Transverse colon (tissue), 4 donors: ENCODE measurements around the gene ADCY10. TPM values are rescaled to one million over a fixed set of nuclear protein-coding genes. Genes with fewer than 3 reads are reported as not detected.
"Not testable (repeated sequence)": the region's sequence is repeated elsewhere in the genome, so short reads cannot be mapped to it uniquely, and the experiment has no call there.

Experiments
- DNase-seq: peaks from one replicate; pipeline ENCODE4 v3.0.0-alpha.2; 2019
- H3K27ac ChIP-seq, 4 donors: fragments of 200-600 bp; sonication (generic); 2 replicates each; pipeline ENCODE4 v1.5.1; 2016 to 2018; ENCODE audit warnings: inconsistent platforms in 4 of 4
- H3K27me3 ChIP-seq: fragments of 200-600 bp; sonication (generic); 2 replicates; pipeline ENCODE4 v1.5.1; 2017; ENCODE audit warnings: inconsistent platforms
- H3K36me3 ChIP-seq, 4 donors: fragments of 200-600 bp; sonication (generic); 2 replicates each; pipeline ENCODE4 v1.5.1; 2017 to 2019; ENCODE audit warnings: inconsistent platforms in 4 of 4
- H3K4me1 ChIP-seq, 4 donors: fragments of 200-600 bp; sonication (generic); 2 replicates each; pipeline ENCODE4 v1.5.1; 2017 to 2020; ENCODE audit warnings: inconsistent platforms in 4 of 4
- H3K4me3 ChIP-seq, 4 donors: fragments of 200-600 bp; sonication (generic); 1 replicate in 1 of 4; 2 replicates in 3 of 4; pipeline versions ENCODE4 v1.5.1 to v1.6.1; 2017 to 2019; ENCODE audit warnings: inconsistent platforms in 4 of 4
- H3K9me3 ChIP-seq, 2 donors: fragments of 200-600 bp; sonication (generic); 2 replicates each; pipeline ENCODE4 v1.5.1; 2017 to 2019; ENCODE audit warnings: inconsistent platforms in 2 of 2
- EP300 ChIP-seq: sonication (generic); formaldehyde crosslinking; IDR thresholded peaks from one replicate; pipeline ENCODE4 v1.6.1; 2017; ENCODE audit warnings: antibody characterized with exemption, low read depth
- POLR2A ChIP-seq: fragments of 450-650 bp; IDR thresholded peaks from one replicate; pipeline ENCODE4 v1.6.1; 2016; ENCODE audit warnings: antibody characterized with exemption, mild to moderate bottlenecking, moderate library complexity
- POLR2AphosphoS5 ChIP-seq, 3 donors: sonication (generic); formaldehyde crosslinking; IDR thresholded peaks; one replicate each; pipeline ENCODE4 v1.6.1; 2016; ENCODE audit warnings: antibody characterized with exemption in 3 of 3
- WGBS, 2 donors: methylation state at CpG; one replicate each; pipeline ENCODE4 v1.1.5; 2018; ENCODE audit warnings: low coverage in 1 of 2; 5-methylcytosine and 5-hydroxymethylcytosine counted together
- in situ Hi-C, 4 donors: fragments of 200-750 bp; cut with MboI; loops; one replicate each; pipeline versions ENCODE4 v1.15.0 to v1.15.1; 2017; ENCODE audit warnings: low sequenced_read_pairs in 3 of 4, low pct_ligation_motif_present in 1 of 4, low pct_unique_long_range_greater_than_20kb in 1 of 4
- intact Hi-C: fragments of 100-400 bp; cut with DNase I; formaldehyde crosslinking; loops from one replicate; pipeline ENCODE4 v1.15.1; 2023; ENCODE audit warnings: low total_unique reads
- total RNA-seq, 4 donors: library from RNA; depleted of rRNA; stranded (reverse); fragments of >200 nt; gene quantifications; one replicate each; pipeline ENCODE4 v1.1.0, GENCODE V29; 2016
- TF ChIP-seq, protein P1 (sequence below), 5 experiments: fragments of 200-600 bp in 3 of 5; fragments of 450-650 bp in 2 of 5; sonication (generic) in 3 of 5; IDR thresholded peaks; 1 replicate in 2 of 5; 2 replicates in 3 of 5; pipeline ENCODE4 v1.5.1; 2016 to 2017; ENCODE audit warnings: antibody characterized with exemption in 5 of 5, inconsistent platforms in 3 of 5, mild to moderate bottlenecking in 2 of 5, moderate library complexity in 1 of 5

Gene ADCY10
- total RNA-seq, 4 donors from 2014 or later: 0.27 to 3.7 TPM; not detected in 2

DNA sequence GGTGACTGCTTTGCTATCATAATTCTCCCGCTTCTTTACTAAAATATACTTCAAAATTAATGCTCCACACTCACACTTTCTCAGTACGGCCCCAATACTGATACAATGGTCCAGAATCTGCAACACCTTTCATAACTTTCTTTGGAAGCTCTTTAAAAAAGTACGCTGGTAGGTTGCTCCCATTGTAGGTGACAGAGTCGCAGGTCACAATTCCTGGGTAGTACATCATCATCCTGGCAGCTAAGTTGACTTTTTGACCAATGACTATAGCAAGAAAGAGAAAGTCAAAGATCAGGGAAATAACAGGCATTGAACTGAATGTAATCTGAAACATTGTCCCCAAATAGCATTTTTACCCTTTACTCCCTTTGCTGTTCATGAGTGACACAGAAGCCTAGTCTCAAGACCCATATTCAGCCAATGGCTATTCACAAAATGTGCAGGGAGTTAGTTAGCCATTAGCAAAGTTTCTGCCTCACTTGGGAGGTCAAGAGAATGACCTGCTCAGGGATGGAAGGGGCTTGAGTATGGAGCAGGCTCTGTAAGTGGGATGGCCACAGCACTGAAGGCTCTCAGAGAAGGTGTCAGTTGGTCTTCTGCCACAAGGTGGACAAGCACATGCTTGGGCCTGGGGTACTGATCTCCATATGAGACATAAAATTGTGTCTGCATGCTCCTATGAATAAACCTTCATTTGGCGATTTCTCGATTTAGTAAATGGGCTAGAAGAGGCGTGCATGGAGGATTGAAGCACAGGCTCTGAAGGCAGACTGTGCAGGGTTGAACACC is 35.4 kb downstream of the ADCY10 start:
- H3K4me1 ChIP-seq: no peaks in the 10 kb centered on the region
- no peaks in the 10 kb centered on the region for H3K27me3 ChIP-seq
- in situ Hi-C loops (no loop called here), intact Hi-C loops (no loop called here)
- TF ChIP-seq EP300: no peak
- TF ChIP-seq, protein P1, sequence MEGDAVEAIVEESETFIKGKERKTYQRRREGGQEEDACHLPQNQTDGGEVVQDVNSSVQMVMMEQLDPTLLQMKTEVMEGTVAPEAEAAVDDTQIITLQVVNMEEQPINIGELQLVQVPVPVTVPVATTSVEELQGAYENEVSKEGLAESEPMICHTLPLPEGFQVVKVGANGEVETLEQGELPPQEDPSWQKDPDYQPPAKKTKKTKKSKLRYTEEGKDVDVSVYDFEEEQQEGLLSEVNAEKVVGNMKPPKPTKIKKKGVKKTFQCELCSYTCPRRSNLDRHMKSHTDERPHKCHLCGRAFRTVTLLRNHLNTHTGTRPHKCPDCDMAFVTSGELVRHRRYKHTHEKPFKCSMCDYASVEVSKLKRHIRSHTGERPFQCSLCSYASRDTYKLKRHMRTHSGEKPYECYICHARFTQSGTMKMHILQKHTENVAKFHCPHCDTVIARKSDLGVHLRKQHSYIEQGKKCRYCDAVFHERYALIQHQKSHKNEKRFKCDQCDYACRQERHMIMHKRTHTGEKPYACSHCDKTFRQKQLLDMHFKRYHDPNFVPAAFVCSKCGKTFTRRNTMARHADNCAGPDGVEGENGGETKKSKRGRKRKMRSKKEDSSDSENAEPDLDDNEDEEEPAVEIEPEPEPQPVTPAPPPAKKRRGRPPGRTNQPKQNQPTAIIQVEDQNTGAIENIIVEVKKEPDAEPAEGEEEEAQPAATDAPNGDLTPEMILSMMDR (IDR thresholded peaks at IDR 0.05): no peak
- TF ChIP-seq POLR2A: no peak
- TF ChIP-seq POLR2AphosphoS5 (IDR thresholded peaks at IDR 0.05): no peak
- no peaks in the 10 kb centered on the region for H3K9me3 ChIP-seq
- no peak overlapping the region for H3K4me3 ChIP-seq
- WGBS, 2 donors: 97 to 100% methylated on average over 6 to 7 of the region's 7 CpGs
- H3K36me3 ChIP-seq: no peaks in the 10 kb centered on the region
- no peak for DNase-seq
- no peak overlapping the region for H3K27ac ChIP-seq

DNA sequence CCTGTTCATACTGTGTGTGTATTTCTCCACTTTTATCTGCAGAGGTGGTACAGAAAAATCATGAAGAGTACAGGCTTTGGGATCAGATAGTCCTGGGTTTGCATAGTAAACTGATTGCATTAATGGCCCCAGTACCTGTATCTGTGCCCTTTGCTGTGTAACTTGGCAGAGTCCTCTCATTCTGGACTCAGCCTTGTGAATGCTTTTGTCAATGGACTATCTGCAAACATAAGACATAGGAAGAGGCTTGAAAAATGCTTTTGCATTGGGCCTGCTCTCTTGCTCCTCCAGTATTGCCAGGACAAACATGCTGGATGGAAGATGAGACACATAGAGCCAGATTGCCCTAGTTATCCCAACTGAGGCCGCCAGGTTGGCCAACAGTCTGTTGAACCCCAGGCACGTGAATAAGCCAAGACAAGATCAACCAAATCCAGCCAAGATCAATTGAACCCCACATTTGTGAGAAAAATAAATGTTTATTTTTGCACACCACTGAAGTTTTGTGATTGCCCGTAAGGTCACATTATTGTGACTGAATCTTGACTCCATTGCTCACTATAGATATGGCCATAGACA is 37.2 kb downstream of the ADCY10 start:
- 100% methylated on average over 1 to 3 of the region's 3 CpGs for WGBS, 2 donors

DNA sequence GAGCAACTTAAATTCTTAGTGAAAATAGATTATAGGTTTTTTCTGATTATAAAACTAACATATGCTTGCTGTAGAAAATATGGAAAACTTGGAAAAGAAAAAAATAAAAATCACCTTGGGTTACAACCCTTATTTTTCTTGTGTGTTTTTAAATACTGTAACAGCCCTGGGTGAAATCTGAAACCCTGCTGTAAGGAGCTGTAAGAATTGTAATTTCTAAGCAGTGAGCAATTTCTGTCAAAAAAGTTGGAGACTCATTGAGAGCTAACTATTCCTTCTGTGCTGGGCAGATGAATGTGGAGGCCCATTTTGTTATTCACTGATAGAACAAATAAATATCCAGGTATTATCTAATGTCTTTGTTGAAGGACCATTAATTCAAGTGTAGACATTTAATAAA is 42.6 kb downstream of the ADCY10 start:
- H3K9me3 ChIP-seq: no peaks in the 10 kb centered on the region
- H3K27me3 ChIP-seq: no peaks in the 10 kb centered on the region
- no peak for DNase-seq
- intact Hi-C loops: no loop called here
- in situ Hi-C loops: no loop called here
- H3K36me3 ChIP-seq: no peaks in the 10 kb centered on the region
- TF ChIP-seq POLR2AphosphoS5 (IDR thresholded peaks at IDR 0.05): no peak
- TF ChIP-seq, protein P1 (IDR thresholded peaks at IDR 0.05): no peak
- TF ChIP-seq POLR2A: no peak
- TF ChIP-seq EP300: no peak
- no peak overlapping the region for H3K27ac ChIP-seq
- peaks cover 0 to 2% (median 0%) of the 10 kb centered on the region in 4 donors for H3K4me1 ChIP-seq
- H3K4me3 ChIP-seq: no peak overlapping the region

More for the DNA sequence above, 37.2 kb downstream of the ADCY10 start:
- Histone ChIP-seq H3K27ac (no peak overlapping the region), H3K4me3 (no peak overlapping the region), H3K4me1 (no peaks in the 10 kb centered on the region), H3K36me3 (no peaks in the 10 kb centered on the region), H3K27me3 (no peaks in the 10 kb centered on the region), H3K9me3 (no peaks in the 10 kb centered on the region)
- no peak for TF ChIP-seq POLR2AphosphoS5 (IDR thresholded peaks at IDR 0.05)
- TF ChIP-seq, protein P1 (IDR thresholded peaks at IDR 0.05): no peak
- TF ChIP-seq POLR2A: no peak
- no peak for TF ChIP-seq EP300
- in situ Hi-C loops (no loop called here), intact Hi-C loops (no loop called here)
- DNase-seq: no peak

DNA sequence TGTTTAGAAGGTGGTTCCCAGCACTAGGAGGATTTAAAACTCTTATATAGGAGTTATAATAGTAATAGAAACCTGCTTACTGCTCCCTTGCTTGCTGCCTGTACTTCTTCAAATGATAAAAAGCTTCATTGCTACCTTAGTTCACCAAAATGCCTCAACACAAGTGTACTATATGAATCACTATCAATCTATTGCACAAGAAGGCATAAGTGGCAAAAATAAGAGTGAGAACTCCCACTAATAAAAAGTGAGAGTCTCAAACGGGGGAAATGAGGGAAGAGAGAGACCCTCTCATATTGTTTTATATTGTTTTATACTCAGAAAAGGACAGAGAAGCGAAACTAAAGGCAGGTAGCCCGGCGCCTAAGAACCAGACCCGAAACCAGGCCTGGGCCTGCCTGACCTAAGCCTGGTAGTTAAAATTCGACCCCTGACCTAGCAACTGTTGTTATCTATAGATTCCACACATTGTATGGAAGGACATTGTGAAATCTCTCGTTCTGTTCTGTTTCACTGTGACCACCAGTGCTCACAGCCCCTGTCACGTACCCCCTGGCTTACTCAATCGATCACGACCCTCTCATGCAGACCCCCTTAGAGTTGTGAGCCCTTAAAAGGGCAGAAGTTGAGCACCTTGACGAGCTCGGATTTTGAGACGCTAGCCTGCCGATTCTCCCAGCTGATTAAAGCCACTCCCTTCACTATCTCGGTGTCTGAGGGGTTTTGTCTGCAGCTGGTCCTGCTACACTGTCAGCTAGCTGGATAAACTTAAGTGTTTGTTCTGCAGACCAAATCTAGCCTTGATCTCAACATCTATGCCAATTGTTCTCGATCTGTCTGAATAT is 44.6 kb downstream of the ADCY10 start:
- in situ Hi-C loops, H3K27ac ChIP-seq, H3K27me3 ChIP-seq, H3K9me3 ChIP-seq, DNase-seq, H3K4me3 ChIP-seq, H3K4me1 ChIP-seq, H3K36me3 ChIP-seq, intact Hi-C loops: not testable (repeated sequence)
- 57 to 74% methylated on average over 11 to 16 of the region's 16 CpGs for WGBS, 2 donors

DNA sequence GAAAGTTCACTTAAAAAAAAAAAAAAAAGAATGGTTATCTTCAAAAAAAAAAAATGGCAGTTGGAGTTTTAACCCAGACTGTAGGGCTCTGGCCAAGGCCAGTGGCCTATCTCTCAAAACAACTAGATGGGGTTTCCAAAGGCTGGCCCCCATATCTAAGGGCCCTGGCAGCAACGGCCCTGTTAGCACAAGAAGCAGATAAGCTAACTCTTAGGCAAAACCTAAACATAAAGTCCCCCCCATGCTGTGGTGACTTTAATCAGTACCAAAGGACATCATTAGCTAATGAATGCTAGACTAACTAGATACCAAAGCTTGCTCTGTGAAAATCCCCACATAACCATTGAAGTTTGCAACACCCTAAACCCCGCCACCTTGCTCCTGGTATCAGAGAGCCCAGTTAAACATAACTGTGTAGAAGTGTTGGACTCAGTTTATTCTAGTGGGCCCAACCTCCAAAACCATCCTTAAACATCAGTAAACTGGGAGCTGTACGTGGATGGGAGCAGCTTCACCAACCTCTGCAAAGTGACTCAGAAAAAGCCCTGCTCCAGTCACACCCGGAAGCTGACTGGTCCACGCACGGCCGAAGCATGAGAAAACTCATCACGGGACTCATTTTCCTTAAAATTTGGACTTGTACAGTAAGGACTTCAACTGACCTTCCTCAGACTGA is 47.1 kb downstream of the ADCY10 start:
- intact Hi-C loops, in situ Hi-C loops, H3K4me3 ChIP-seq, H3K4me1 ChIP-seq, DNase-seq, H3K9me3 ChIP-seq, H3K27me3 ChIP-seq, H3K27ac ChIP-seq, H3K36me3 ChIP-seq: not testable (repeated sequence)
- 96 to 100% methylated on average over 4 to 8 of the region's 8 CpGs for WGBS, 2 donors

DNA sequence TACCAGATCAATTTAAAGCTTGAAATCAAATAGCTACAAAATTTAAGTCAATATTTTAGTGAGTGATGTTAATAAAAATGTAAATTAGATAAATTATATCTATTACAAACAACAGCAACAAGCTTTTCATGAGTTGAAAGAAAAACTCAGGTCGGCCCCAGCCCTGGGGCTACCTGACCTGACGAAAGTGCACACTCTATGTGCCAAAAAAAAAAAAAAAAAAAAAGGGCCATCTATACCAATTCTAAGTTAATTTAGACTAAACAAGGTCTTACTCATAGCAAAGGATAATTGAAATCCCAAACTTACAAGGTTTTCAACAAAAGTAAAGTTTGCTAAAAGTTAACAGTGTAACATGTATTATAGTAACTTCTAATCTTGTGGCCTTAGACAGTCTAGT is 47.6 kb downstream of the ADCY10 start:
- WGBS, 2 donors: 97 to 100% methylated on average over 2 of the region's 2 CpGs
- in situ Hi-C loops, H3K36me3 ChIP-seq, DNase-seq, H3K27ac ChIP-seq, H3K4me3 ChIP-seq, H3K27me3 ChIP-seq, H3K4me1 ChIP-seq, intact Hi-C loops, H3K9me3 ChIP-seq: not testable (repeated sequence)

DNA sequence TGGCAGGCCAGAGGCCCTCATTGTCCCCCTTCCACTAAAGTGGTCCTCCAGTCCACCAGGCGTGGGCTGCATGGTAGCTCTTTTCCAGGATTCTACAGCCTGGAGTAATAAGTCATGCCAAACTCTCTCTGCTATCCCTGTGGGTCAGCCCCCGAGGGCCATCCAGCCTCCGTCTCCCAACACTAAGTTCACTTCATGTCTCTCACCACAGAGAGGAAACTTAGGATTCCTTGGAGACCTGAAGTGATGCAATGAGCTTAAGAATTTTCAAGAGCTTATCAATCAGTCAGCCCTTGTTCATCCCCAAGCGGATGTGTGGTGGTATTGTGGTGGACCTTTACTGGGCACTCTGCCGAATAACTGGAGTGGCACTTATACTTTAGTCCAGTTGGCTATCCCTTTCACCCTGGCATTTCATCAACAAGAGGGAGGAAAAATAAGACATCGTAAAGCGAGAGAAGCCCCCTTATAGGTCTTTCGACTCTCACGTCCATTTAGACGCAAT is 48.1 kb downstream of the ADCY10 start:
- H3K9me3 ChIP-seq, H3K4me3 ChIP-seq, in situ Hi-C loops, H3K27ac ChIP-seq, H3K4me1 ChIP-seq, H3K27me3 ChIP-seq, H3K36me3 ChIP-seq, DNase-seq: not testable (repeated sequence)
- WGBS, 2 donors: 91 to 95% methylated on average over 7 to 10 of the region's 10 CpGs
- intact Hi-C loops: loop anchor here (2.0 kb wide), 1 partner anchor 39 kb away; no protein-coding TSS in a partner anchor
